ENCODE data around the gene CEBPG. TPM values are rescaled to one million over a fixed set of nuclear protein-coding genes. Genes with fewer than 3 reads are reported as not detected.

Gene CEBPG
- total and polyA plus RNA-seq, 9 of the 15 experiments (the other 6 are each of a cell fraction or from before 2014, with no cell fraction given), result 9.5 to 34.9 (median 30.9) TPM

Other genes with a start within 250 kb of the CEBPG start
- gene WDR88, start 241.6 kb upstream of the CEBPG start, total RNA-seq (2014; rRNA removed), result not detected in 2 replicates
- gene WDR88, start 241.6 kb upstream of the CEBPG start, total RNA-seq (2014; rRNA removed; fragmentation: Illumina TruSeq; extraction: Trizol), result not detected in 2 replicates
- gene WDR88, start 241.6 kb upstream of the CEBPG start, total RNA-seq (2015; rRNA removed; fragmentation: Illumina TruSeq; extraction: Trizol), result not detected in 2 replicates
- gene WDR88, start 241.6 kb upstream of the CEBPG start, total RNA-seq (2021), result not detected in 2 replicates
- gene WDR88, start 241.6 kb upstream of the CEBPG start, polyA plus RNA-seq (2011; rRNA removed), result not detected in 2 replicates
- gene WDR88, start 241.6 kb upstream of the CEBPG start, polyA plus RNA-seq (2014; fragmentation: Illumina TruSeq; extraction: Trizol), result not detected in 2 replicates
- under 1 TPM; 0.03 to 0.04 TPM for gene WDR88, start 241.6 kb upstream of the CEBPG start, polyA plus RNA-seq (2014; fragmentation: Nextera tagmentation; extraction: Ambion mirVana)
- not detected in 2 replicates for gene WDR88, start 241.6 kb upstream of the CEBPG start, polyA plus RNA-seq (2014; rRNA removed)
- not detected in 2 replicates for gene LRP3, start 179.4 kb upstream of the CEBPG start, total RNA-seq (2014; rRNA removed)
- gene LRP3, start 179.4 kb upstream of the CEBPG start, total RNA-seq (2014; rRNA removed; fragmentation: Illumina TruSeq; extraction: Trizol), result not detected in 2 replicates
- not detected in 2 replicates for gene LRP3, start 179.4 kb upstream of the CEBPG start, total RNA-seq (2015; rRNA removed; fragmentation: Illumina TruSeq; extraction: Trizol)
- gene LRP3, start 179.4 kb upstream of the CEBPG start, total RNA-seq (2021), result 0.04 and 0.29 TPM in 2 replicates
- not detected in 2 replicates for gene LRP3, start 179.4 kb upstream of the CEBPG start, polyA plus RNA-seq (2011; rRNA removed)
- gene LRP3, start 179.4 kb upstream of the CEBPG start, polyA plus RNA-seq (2014; fragmentation: Illumina TruSeq; extraction: Trizol), result not detected in 2 replicates
- gene LRP3, start 179.4 kb upstream of the CEBPG start, polyA plus RNA-seq (2014; fragmentation: Nextera tagmentation; extraction: Ambion mirVana), result not detected
- gene LRP3, start 179.4 kb upstream of the CEBPG start, polyA plus RNA-seq (2014; rRNA removed), result not detected in 2 replicates
- gene SLC7A10, start 147.9 kb upstream of the CEBPG start, total RNA-seq (2014; rRNA removed), result not detected in 2 replicates
- gene SLC7A10, start 147.9 kb upstream of the CEBPG start, total RNA-seq (2014; rRNA removed; fragmentation: Illumina TruSeq; extraction: Trizol), result not detected in 2 replicates
- gene SLC7A10, start 147.9 kb upstream of the CEBPG start, total RNA-seq (2015; rRNA removed; fragmentation: Illumina TruSeq; extraction: Trizol), result not detected in 2 replicates
- gene SLC7A10, start 147.9 kb upstream of the CEBPG start, total RNA-seq (2021), result not detected in 2 replicates
- not detected in 2 replicates for gene SLC7A10, start 147.9 kb upstream of the CEBPG start, polyA plus RNA-seq (2011; rRNA removed)
- gene SLC7A10, start 147.9 kb upstream of the CEBPG start, polyA plus RNA-seq (2014; fragmentation: Illumina TruSeq; extraction: Trizol), result not detected in 2 replicates
- gene SLC7A10, start 147.9 kb upstream of the CEBPG start, polyA plus RNA-seq (2014; fragmentation: Nextera tagmentation; extraction: Ambion mirVana), result under 1 TPM in 1 of 2 experiments, not detected in 1; 0.07 TPM
- not detected in 2 replicates for gene SLC7A10, start 147.9 kb upstream of the CEBPG start, polyA plus RNA-seq (2014; rRNA removed)
- 0.57 and 0.59 TPM in 2 replicates for gene CEBPA, start 71.2 kb upstream of the CEBPG start, total RNA-seq (2014; rRNA removed)
- 0.07 and 0.13 TPM in 2 replicates for gene CEBPA, start 71.2 kb upstream of the CEBPG start, total RNA-seq (2014; rRNA removed; fragmentation: Illumina TruSeq; extraction: Trizol)
- gene CEBPA, start 71.2 kb upstream of the CEBPG start, total RNA-seq (2015; rRNA removed; fragmentation: Illumina TruSeq; extraction: Trizol), result 0.11 TPM in 1 of 2 replicates, not detected in the other
- gene CEBPA, start 71.2 kb upstream of the CEBPG start, total RNA-seq (2021), result 0.49 and 0.53 TPM in 2 replicates
- 0.15 and 0.20 TPM in 2 replicates for gene CEBPA, start 71.2 kb upstream of the CEBPG start, polyA plus RNA-seq (2011; rRNA removed)
- 0.15 and 0.21 TPM in 2 replicates for gene CEBPA, start 71.2 kb upstream of the CEBPG start, polyA plus RNA-seq (2014; fragmentation: Illumina TruSeq; extraction: Trizol)
- under 1 TPM in 1 of 2 experiments, not detected in 1; 0.03 TPM for gene CEBPA, start 71.2 kb upstream of the CEBPG start, polyA plus RNA-seq (2014; fragmentation: Nextera tagmentation; extraction: Ambion mirVana)
- 0.15 and 0.26 TPM in 2 replicates for gene CEBPA, start 71.2 kb upstream of the CEBPG start, polyA plus RNA-seq (2014; rRNA removed)
- gene PEPD, start 148.1 kb downstream of the CEBPG start, total RNA-seq (2014; rRNA removed), result 14.8 and 16.0 TPM in 2 replicates
- 12.4 and 12.8 TPM in 2 replicates for gene PEPD, start 148.1 kb downstream of the CEBPG start, total RNA-seq (2014; rRNA removed; fragmentation: Illumina TruSeq; extraction: Trizol)
- gene PEPD, start 148.1 kb downstream of the CEBPG start, total RNA-seq (2015; rRNA removed; fragmentation: Illumina TruSeq; extraction: Trizol), result 14.4 and 14.6 TPM in 2 replicates
- 18.3 and 19.2 TPM in 2 replicates for gene PEPD, start 148.1 kb downstream of the CEBPG start, total RNA-seq (2021)
- 13.8 and 18.9 TPM in 2 replicates for gene PEPD, start 148.1 kb downstream of the CEBPG start, polyA plus RNA-seq (2011; rRNA removed)
- gene PEPD, start 148.1 kb downstream of the CEBPG start, polyA plus RNA-seq (2014; fragmentation: Illumina TruSeq; extraction: Trizol), result 12.8 and 18.0 TPM in 2 replicates
- 1 to 10 TPM; 1.3 to 3.0 TPM for gene PEPD, start 148.1 kb downstream of the CEBPG start, polyA plus RNA-seq (2014; fragmentation: Nextera tagmentation; extraction: Ambion mirVana)
- 18.6 and 23.2 TPM in 2 replicates for gene PEPD, start 148.1 kb downstream of the CEBPG start, polyA plus RNA-seq (2014; rRNA removed)
- gene CHST8, start 248.2 kb downstream of the CEBPG start, total RNA-seq (2014; rRNA removed), result not detected in 2 replicates
- gene CHST8, start 248.2 kb downstream of the CEBPG start, total RNA-seq (2014; rRNA removed; fragmentation: Illumina TruSeq; extraction: Trizol), result not detected in 2 replicates
- not detected in 2 replicates for gene CHST8, start 248.2 kb downstream of the CEBPG start, total RNA-seq (2015; rRNA removed; fragmentation: Illumina TruSeq; extraction: Trizol)
- gene CHST8, start 248.2 kb downstream of the CEBPG start, total RNA-seq (2021), result 0.11 TPM in 1 of 2 replicates, not detected in the other
- gene CHST8, start 248.2 kb downstream of the CEBPG start, polyA plus RNA-seq (2011; rRNA removed), result not detected in 2 replicates
- not detected in 2 replicates for gene CHST8, start 248.2 kb downstream of the CEBPG start, polyA plus RNA-seq (2014; fragmentation: Illumina TruSeq; extraction: Trizol)
- not detected for gene CHST8, start 248.2 kb downstream of the CEBPG start, polyA plus RNA-seq (2014; fragmentation: Nextera tagmentation; extraction: Ambion mirVana)
- not detected in 2 replicates for gene CHST8, start 248.2 kb downstream of the CEBPG start, polyA plus RNA-seq (2014; rRNA removed)

All from K562 (cell line).